ENCODE measurements around the gene RGS7. TPM values are rescaled to one million over a fixed set of nuclear protein-coding genes. Genes with fewer than 3 reads are reported as not detected.
"Not testable (repeated sequence)": the region's sequence is repeated elsewhere in the genome, so short reads cannot be mapped to it uniquely, and the experiment has no call there.

RGS7 gene
- polyA plus RNA-seq, 3 donors from 2014 or later: not detected

DNA sequence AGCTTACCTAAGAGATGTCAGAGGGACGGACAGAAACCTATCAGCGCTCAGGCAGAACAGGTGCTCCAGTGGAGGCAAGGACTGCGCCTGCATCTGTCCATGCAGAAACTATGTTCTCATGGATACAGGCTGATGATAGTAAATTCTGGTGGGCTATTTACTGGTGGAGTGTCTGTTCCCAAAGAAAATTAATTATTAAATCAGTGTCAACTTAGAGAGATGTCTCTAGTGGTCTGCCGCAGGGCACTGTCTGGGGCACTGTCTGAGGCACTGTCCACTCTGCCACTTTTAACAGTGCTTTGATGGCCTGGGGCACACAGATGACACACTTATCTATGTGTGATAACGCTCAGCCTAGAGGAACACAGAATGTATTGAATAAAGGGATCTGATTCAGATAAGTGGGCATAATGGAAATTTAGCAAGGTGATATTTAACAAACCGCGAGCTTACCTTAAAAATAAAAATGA is 148.1 kb downstream of the RGS7 start:
- Mint-ChIP-seq H3K36me3 (no peaks in the 10 kb centered on the region), H3K27ac (no peak overlapping the region), H3K4me1 (no peaks in the 10 kb centered on the region), H3K9me3 (peaks cover 6 to 23% (median 12%) of the 10 kb centered on the region in 6 donors), H3K4me3 (no peak overlapping the region), H3K27me3 (ENCODE audit: low read depth in 3 of 3) (peaks cover 0 to 3% (median 1%) of the 10 kb centered on the region in 3 donors)
- DNase-seq: no peak

DNA sequence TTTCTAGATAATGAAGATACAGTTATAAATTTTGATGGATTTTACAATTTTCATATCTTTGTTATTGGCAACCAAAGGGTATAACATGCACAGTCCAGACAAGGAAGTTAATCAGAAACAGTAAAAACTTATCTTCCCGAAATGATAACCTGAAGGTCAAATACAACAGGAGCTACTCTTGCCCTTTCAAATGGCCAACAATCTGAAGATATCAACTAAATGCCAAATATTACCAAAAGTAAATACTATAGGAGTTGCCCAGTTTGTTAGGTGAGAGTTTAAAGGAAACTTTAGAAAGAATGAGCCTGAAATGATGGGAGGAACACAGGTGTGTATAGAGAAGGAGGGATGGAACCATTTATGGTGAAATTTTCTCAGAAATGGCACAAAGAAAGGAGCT is 153.2 kb downstream of the RGS7 start:
- H3K4me1 Mint-ChIP-seq: no peaks in the 10 kb centered on the region
- peaks cover 0 to 4% (median 3%) of the 10 kb centered on the region in 3 donors for H3K27me3 Mint-ChIP-seq (ENCODE audit: low read depth in 3 of 3)
- H3K27ac Mint-ChIP-seq: no peak overlapping the region
- H3K9me3 Mint-ChIP-seq: peaks cover 4 to 23% (median 13%) of the 10 kb centered on the region in 6 donors
- H3K36me3 Mint-ChIP-seq: no peaks in the 10 kb centered on the region
- H3K4me3 Mint-ChIP-seq: no peak overlapping the region
- no peak for DNase-seq

GRCh38 chr1:241202401-241202800 is 154.6 kb downstream of the RGS7 start:
- Mint-ChIP-seq H3K36me3 (no peaks in the 10 kb centered on the region), H3K9me3 (peaks cover 4 to 20% (median 9%) of the 10 kb centered on the region in 6 donors), H3K27me3 (ENCODE audit: low read depth in 3 of 3) (peaks cover 0 to 4% (median 3%) of the 10 kb centered on the region in 3 donors), H3K4me1 (no peaks in the 10 kb centered on the region), H3K27ac (no peak overlapping the region), H3K4me3 (no peak overlapping the region)
- DNase-seq: no peak

- Mint-ChIP-seq H3K9me3 (peaks cover 0 to 17% (median 7%) of the 10 kb centered on the region in 6 donors), H3K36me3 (no peaks in the 10 kb centered on the region), H3K27me3 (ENCODE audit: low read depth in 3 of 3) (peaks cover 0 to 4% (median 0%) of the 10 kb centered on the region in 3 donors), H3K4me1 (no peaks in the 10 kb centered on the region), H3K27ac (no peak overlapping the region), H3K4me3 (no peak overlapping the region)
- no peak for DNase-seq
Measured at GRCh38 chr1:241186716-241187115, 170.3 kb downstream of the RGS7 start.

- Mint-ChIP-seq H3K36me3 (no peaks in the 10 kb centered on the region), H3K4me3 (no peak overlapping the region), H3K9me3 (peaks cover 5 to 15% (median 9%) of the 10 kb centered on the region in 6 donors), H3K4me1 (no peaks in the 10 kb centered on the region), H3K27me3 (ENCODE audit: low read depth in 3 of 3) (peaks cover 0 to 2% (median 0%) of the 10 kb centered on the region in 3 donors), H3K27ac (no peak overlapping the region)
- DNase-seq: no peak
Measured at GRCh38 chr1:241181971-241182370, 175.0 kb downstream of the RGS7 start.

DNA sequence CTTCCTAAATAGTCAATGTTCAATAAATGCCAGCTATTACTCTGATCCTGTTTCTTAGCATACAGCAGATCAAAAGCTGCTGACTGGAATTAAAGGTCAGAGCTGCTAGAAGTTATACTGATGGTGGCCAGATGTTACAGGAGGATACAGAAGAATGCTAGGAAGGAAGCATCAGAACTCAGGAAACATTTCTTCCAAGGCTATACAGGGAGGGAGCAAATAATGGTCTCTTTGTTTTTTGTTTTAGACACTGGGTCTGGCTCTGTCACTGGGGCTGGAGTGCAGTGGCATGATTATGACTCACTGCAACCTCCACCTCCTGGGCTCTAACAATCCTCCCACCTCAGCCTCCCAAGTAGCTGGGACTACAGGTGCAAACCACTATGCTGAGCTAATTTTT is 175.5 kb downstream of the RGS7 start:
- no peaks in the 10 kb centered on the region for H3K4me1 Mint-ChIP-seq
- no peaks in the 10 kb centered on the region for H3K36me3 Mint-ChIP-seq
- H3K4me3 Mint-ChIP-seq: no peak overlapping the region
- peaks cover 0 to 2% (median 0%) of the 10 kb centered on the region in 3 donors for H3K27me3 Mint-ChIP-seq (ENCODE audit: low read depth in 3 of 3)
- DNase-seq: no peak
- H3K9me3 Mint-ChIP-seq: peaks cover 7 to 18% (median 10%) of the 10 kb centered on the region in 6 donors
- no peak overlapping the region for H3K27ac Mint-ChIP-seq

DNA sequence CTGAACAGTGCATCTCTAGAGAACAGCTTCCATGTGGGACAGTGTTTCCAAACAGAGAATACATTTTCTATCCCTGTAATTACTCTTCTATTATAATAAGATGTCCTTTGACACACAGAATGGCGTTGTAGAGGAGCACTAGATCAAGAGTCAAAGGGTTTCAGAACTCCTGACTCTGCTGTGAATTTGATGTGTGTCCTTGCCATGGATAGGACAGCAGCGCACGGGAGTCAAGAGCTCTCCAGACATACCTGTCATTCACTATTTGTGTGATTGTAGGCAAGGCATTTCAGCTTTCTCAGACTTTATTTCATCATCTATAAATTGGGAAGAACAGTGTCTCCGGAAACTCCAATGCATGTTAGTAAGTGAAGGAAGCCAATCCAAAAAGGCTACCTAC is 176.4 kb downstream of the RGS7 start:
- peaks cover 0 to 2% (median 0%) of the 10 kb centered on the region in 3 donors for H3K27me3 Mint-ChIP-seq (ENCODE audit: low read depth in 3 of 3)
- no peak overlapping the region for H3K4me3 Mint-ChIP-seq

GRCh38 chr1:241177660-241178059 is 179.3 kb downstream of the RGS7 start:
- Mint-ChIP-seq H3K4me1 (no peaks in the 10 kb centered on the region), H3K9me3 (peaks cover 4 to 26% (median 10%) of the 10 kb centered on the region in 6 donors), H3K27ac (no peak overlapping the region), H3K4me3 (no peak overlapping the region), H3K36me3 (no peaks in the 10 kb centered on the region), H3K27me3 (ENCODE audit: low read depth in 3 of 3) (no peaks in the 10 kb centered on the region)
- no peak for DNase-seq

More for the DNA sequence above, 176.4 kb downstream of the RGS7 start:
- peaks cover 7 to 18% (median 9%) of the 10 kb centered on the region in 6 donors for H3K9me3 Mint-ChIP-seq
- DNase-seq: no peak
- no peaks in the 10 kb centered on the region for H3K36me3 Mint-ChIP-seq
- H3K27ac Mint-ChIP-seq: no peak overlapping the region
- no peaks in the 10 kb centered on the region for H3K4me1 Mint-ChIP-seq

DNA sequence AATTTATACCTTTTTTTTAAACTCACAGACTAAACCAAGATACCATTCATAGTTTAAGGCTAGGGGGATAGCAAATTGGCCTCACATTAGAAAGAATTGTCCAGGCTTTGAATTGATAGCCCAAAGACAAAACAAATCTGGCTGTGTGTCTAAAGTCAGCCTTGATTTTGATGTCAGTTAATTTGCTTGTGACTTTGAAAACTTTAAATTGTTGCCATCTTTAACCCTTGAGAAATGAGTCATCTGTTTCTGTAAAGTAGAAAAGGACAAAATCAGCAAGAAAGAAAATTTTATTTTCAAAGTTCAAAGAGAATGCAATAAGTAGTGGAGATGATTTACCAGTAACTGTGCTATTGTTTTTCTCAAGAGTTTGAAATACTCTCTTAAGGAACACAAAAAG is 184.5 kb downstream of the RGS7 start:
- Mint-ChIP-seq H3K4me1 (no peaks in the 10 kb centered on the region), H3K27ac (no peak overlapping the region), H3K9me3 (peaks cover 6 to 16% (median 11%) of the 10 kb centered on the region in 6 donors), H3K4me3 (no peak overlapping the region), H3K36me3 (no peaks in the 10 kb centered on the region), H3K27me3 (ENCODE audit: low read depth in 3 of 3) (no peaks in the 10 kb centered on the region)
- DNase-seq: no peak

DNA sequence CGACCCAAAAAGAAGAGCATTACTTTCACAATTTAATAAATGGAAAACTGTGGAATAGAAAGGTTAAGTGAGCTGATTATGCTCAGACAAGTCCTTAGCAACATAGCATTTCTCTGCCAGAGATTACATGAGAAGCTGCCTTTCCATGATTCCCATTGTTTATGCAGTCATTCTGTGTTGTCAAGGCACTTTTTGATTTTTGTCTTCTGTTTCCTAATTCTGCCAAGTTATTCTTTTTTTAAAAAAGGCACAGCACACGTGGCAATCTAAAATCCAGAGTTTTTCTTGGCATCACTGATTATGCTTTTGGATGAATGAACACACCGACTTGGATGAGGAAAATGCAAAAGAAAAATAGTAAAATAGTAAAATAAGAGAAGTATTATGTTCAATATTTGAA is 185.0 kb downstream of the RGS7 start:
- DNase-seq: no peak
- no peaks in the 10 kb centered on the region for H3K4me1 Mint-ChIP-seq
- H3K4me3 Mint-ChIP-seq: no peak overlapping the region
- H3K36me3 Mint-ChIP-seq: no peaks in the 10 kb centered on the region
- H3K27ac Mint-ChIP-seq: no peak overlapping the region
- no peaks in the 10 kb centered on the region for H3K27me3 Mint-ChIP-seq (ENCODE audit: low read depth in 3 of 3)
- H3K9me3 Mint-ChIP-seq: peaks cover 5 to 15% (median 10%) of the 10 kb centered on the region in 6 donors

DNA sequence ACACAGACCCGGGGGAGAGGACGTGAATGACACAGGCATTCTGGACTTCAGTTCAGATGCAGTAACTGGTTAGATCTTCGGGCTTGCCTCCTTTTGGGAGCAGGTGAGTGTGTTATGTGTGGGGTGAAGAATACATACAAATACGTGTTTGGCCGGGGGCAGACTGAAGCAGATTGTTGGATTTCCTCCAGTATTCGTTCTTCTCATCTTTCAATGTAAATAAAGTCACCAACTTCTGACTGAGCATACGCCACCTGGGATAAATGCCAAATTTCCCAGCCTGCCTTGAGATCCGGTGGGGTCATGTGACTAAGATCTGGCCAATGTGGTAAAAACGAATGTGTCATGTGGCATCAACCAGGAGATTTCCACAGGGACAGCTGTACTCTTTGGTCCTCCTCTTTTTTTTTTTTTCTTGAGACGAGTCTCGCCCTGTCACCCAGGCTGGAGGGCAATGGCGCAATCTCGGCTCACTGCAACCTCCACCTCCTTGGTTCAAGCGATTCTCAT is 189.8 kb downstream of the RGS7 start:
- Mint-ChIP-seq H3K4me3 (no peak overlapping the region), H3K36me3 (peaks cover 0 to 2% (median 0%) of the 10 kb centered on the region in 3 donors), H3K27ac (no peak overlapping the region), H3K4me1 (no peaks in the 10 kb centered on the region), H3K9me3 (peaks cover 6 to 27% (median 13%) of the 10 kb centered on the region in 6 donors), H3K27me3 (ENCODE audit: low read depth in 3 of 3) (peaks cover 0 to 1% (median under 1%) of the 10 kb centered on the region in 3 donors)
- no peak for DNase-seq

DNA sequence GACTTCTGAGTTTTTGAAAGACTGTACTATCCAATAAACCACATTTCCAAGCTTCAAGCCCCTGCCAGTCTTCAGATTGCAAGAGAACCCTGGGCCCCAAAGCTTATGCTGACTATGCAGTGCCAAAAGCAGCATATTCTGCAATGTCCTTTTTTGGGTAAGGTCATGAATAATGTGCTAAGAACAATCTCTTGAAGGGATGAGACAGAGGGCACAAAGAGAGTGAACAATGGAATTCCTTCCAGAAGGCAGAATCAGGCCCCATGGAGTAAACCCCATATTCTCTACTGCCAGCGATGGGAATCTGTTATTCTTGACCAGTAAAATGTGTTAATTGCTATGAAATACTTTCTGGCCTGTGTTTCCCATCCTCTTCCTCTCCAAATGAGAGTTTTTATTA is 190.4 kb downstream of the RGS7 start:
- peaks cover 0 to 2% (median 0%) of the 10 kb centered on the region in 3 donors for H3K36me3 Mint-ChIP-seq
- no peaks in the 10 kb centered on the region for H3K4me1 Mint-ChIP-seq
- DNase-seq: no peak
- H3K27ac Mint-ChIP-seq: no peak overlapping the region
- peaks cover 0 to 2% (median 1%) of the 10 kb centered on the region in 3 donors for H3K27me3 Mint-ChIP-seq (ENCODE audit: low read depth in 3 of 3)
- H3K4me3 Mint-ChIP-seq: no peak overlapping the region
- H3K9me3 Mint-ChIP-seq: peaks cover 6 to 27% (median 13%) of the 10 kb centered on the region in 6 donors

GRCh38 chr1:241165256-241165655 is 191.7 kb downstream of the RGS7 start:
- not testable (repeated sequence) for H3K4me3 Mint-ChIP-seq; H3K36me3 Mint-ChIP-seq; DNase-seq; H3K27me3 Mint-ChIP-seq (ENCODE audit: low read depth in 3 of 3); H3K27ac Mint-ChIP-seq; H3K4me1 Mint-ChIP-seq
- H3K9me3 Mint-ChIP-seq: peaks cover 3 to 27% (median 11%) of the 10 kb centered on the region in 6 donors

DNA sequence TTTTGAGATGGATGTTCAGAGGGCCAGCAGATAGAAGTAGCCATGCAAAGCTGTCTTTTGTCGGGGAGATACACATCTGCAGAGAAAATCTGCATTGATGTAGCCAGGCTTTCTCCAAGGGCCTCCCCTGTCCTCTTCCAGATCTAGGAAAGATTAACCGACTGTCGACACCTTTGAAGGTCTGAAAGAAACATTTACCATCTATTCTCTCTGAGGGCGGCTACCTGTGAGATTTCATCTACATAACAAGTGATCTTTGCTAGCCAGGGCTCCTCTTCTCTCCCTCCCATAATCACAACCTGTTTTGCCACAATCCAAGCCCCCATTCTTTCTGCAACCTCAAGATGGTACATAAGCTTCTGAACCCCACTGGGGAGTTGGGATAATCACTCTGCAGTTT is 193.6 kb downstream of the RGS7 start:
- Mint-ChIP-seq H3K9me3 (peaks cover 3 to 27% (median 9%) of the 10 kb centered on the region in 6 donors), H3K36me3 (peaks cover 0 to 2% (median 0%) of the 10 kb centered on the region in 3 donors), H3K4me3 (no peak overlapping the region), H3K27me3 (ENCODE audit: low read depth in 3 of 3) (peaks cover 0 to 2% (median 1%) of the 10 kb centered on the region in 3 donors), H3K27ac (no peak overlapping the region), H3K4me1 (no peaks in the 10 kb centered on the region)
- DNase-seq: no peak

DNA sequence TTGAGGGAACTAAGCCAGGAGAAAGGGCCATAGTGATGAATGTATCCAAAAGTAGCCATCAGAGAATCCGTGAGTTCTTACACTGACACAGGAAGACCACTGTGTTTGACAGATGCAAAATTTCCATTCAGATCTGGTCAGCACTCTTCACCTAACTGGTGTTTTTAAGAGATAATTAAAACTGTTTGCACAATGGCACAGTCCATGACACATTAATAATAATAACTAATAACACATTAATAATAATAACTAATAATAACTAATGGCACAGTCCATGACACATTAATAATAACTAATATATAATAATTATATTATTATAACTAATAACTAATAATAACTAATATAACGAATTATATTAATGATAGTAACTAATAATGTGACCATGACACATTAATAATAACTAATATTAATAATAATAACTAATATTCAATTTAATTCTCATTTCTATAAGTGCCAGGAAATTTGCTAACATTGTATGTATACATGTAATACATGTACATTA is 195.8 kb downstream of the RGS7 start:
- H3K36me3 Mint-ChIP-seq: peaks cover 0 to 2% (median 0%) of the 10 kb centered on the region in 3 donors
- H3K27me3 Mint-ChIP-seq (ENCODE audit: low read depth in 3 of 3): peaks cover 0 to 2% (median under 1%) of the 10 kb centered on the region in 3 donors
- H3K9me3 Mint-ChIP-seq: peaks cover 3 to 24% (median 9%) of the 10 kb centered on the region in 6 donors
- no peak for DNase-seq
- no peaks in the 10 kb centered on the region for H3K4me1 Mint-ChIP-seq
- no peak overlapping the region for H3K27ac Mint-ChIP-seq
- no peak overlapping the region for H3K4me3 Mint-ChIP-seq

Measured in immature natural killer cell (primary cell).